Measurements from ENCODE around the gene CFAP92.

DNA sequence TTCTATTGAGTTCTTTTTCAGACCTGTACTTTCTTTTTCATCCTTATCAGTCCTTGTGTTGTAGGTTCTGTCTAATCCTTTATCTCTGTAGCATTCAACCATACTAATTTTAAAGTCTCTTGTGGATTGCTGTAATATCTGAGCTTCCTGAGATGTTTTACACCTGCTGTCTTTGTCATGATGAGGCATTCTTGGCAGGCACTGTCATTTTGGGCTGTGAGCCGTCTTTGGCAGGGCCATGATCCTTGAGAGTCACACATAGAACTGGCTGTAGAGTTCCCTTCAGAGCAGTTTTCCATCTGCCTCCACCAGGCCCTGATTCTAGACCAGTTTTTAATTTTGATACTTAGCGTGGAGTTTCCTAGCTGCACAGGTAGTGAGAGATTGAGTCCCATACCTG, 13.9 kb upstream of the CFAP92 start:
- TF ChIP-seq SUZ12 (IDR thresholded peaks at IDR 0.05; ENCODE audit: extremely low read depth, insufficient read depth, insufficient read length): no peak
- TF ChIP-seq YY1 (IDR thresholded peaks at IDR 0.05; ENCODE audit: insufficient read depth, insufficient read length): no peak
- TF ChIP-seq ZNF274 (IDR thresholded peaks at IDR 0.05; ENCODE audit: low read depth, low read length): no peak
